Activated CD8-positive, alpha-beta T cell treated with anti-CD3 and anti-CD28 coated beads for 36 hours (primary cell): ENCODE data around the gene FUT8. TPM values are rescaled to one million over a fixed set of nuclear protein-coding genes. Genes with fewer than 3 reads are reported as not detected.
"Not testable (repeated sequence)": the region's sequence is repeated elsewhere in the genome, so short reads cannot be mapped to it uniquely, and the experiment has no call there.

Experiments used
- ATAC-seq: fragments of 200-7000 bp; cut with Tn5 transposase; one replicate; pipeline ENCODE4 v1.10.0; 2021; ENCODE audit warnings: mild to moderate bottlenecking, moderate library complexity
- CTCF ChIA-PET: fragments of 350-600 bp; sonication (Branson Sonifier 250); formaldehyde crosslinking; loops from one replicate; lab custom pipeline; 2021; ENCODE audit warnings: antibody characterized with exemption; lab: Charles Lee
- POLR2A ChIA-PET: fragments of 350-600 bp; sonication (Branson Sonifier 250); formaldehyde crosslinking; loops from one replicate; lab custom pipeline; 2021; ENCODE audit warnings: antibody characterized with exemption; lab: Charles Lee
- DNase-seq: peaks from one replicate; pipeline ENCODE4 v3.0.0-alpha.2; 2020
- H3K27ac Mint-ChIP-seq: one replicate; pipeline ENCODE4 v1.8.0; 2021; ENCODE audit warnings: mild to moderate bottlenecking, mixed read lengths
- H3K27me3 Mint-ChIP-seq: one replicate; pipeline ENCODE4 v1.8.0; 2021; ENCODE audit warnings: mixed read lengths
- H3K36me3 Mint-ChIP-seq: one replicate; pipeline ENCODE4 v1.8.0; 2021; ENCODE audit warnings: low read depth, mixed read lengths
- H3K4me1 Mint-ChIP-seq: one replicate; pipeline ENCODE4 v1.8.0; 2021; ENCODE audit warnings: low read depth, mixed read lengths
- H3K4me3 Mint-ChIP-seq: one replicate; pipeline ENCODE4 v1.8.0; 2021; ENCODE audit warnings: mild to moderate bottlenecking, moderate library complexity, mixed read lengths
- H3K9me3 Mint-ChIP-seq: one replicate; pipeline ENCODE4 v1.8.0; 2021; ENCODE audit warnings: mixed read lengths
- CTCF ChIP-seq: fragments of 200-600 bp; IDR thresholded peaks from one replicate; pipeline ENCODE4 v1.8.0; 2022; ENCODE audit warnings: antibody characterized with exemption, mild to moderate bottlenecking
- intact Hi-C: fragments of 100-400 bp; cut with micrococcal nuclease; formaldehyde crosslinking; loops from one replicate; pipeline ENCODE4 v1.10.0; 2022
- total RNA-seq, 2 experiments: library from RNA; stranded (reverse); gene quantifications; one replicate each; pipeline ENCODE4 v1.2.3, GENCODE V29; 2021

Gene FUT8
- total RNA-seq, 2 experiments from 2014 or later: 55.7 to 61.0 TPM

- Mint-ChIP-seq H3K27ac (no peak overlapping the region), H3K4me1 (peaks cover 40% of the 10 kb centered on the region), H3K4me3 (no peak overlapping the region), H3K36me3 (peaks cover 13% of the 10 kb centered on the region), H3K9me3 (no peaks in the 10 kb centered on the region), H3K27me3 (no peaks in the 10 kb centered on the region)
- intact Hi-C loops: no loop called here
- ChIA-PET CTCF (no interaction called here), POLR2A (no interaction called here)
- no peak for DNase-seq
- no peak for ATAC-seq
- no peak for TF ChIP-seq CTCF
These were observed 8.9 kb downstream of the FUT8 start for GRCh38 chr14:65421201-65421981.

DNA sequence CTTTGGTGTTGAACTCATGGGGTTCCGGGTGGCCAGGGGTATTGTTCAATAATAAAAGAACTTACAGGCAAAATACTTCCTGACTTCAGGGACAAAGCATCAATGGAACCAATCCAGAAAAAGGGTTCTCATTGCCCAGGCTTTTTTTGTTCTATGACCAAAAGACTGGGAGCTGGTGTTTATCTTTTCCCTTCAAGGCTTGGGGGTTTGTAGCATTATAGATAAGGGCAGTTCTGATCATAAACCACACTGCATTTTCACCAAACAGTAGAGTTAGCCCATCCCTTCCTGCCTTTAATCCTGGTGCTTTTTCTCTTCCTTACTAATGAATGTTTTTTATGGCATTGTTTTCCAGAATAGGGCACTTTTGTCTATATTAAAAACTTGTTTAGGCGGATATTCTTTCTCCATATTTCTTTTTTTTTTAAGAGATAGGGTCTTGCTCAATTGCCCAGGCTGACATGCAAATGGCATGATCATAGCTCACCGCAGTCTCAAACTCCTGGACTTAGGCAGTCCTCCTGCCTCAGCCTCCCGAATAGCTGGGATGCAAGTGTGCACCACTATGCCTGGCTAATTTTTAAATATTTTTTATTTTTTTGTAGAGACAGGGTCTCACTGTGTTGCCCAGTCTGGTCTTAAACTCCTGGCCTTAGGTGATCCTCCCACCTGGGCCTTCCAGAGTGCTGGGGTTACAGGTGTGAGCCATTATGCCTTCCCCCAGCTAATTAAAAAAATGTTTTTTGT lies 9.7 kb downstream of the FUT8 start:
- no peak for TF ChIP-seq CTCF
- intact Hi-C loops: no loop called here
- Mint-ChIP-seq H3K9me3 (no peaks in the 10 kb centered on the region), H3K36me3 (peaks cover 17% of the 10 kb centered on the region), H3K4me3 (no peak overlapping the region), H3K27ac (no peak overlapping the region), H3K27me3 (no peaks in the 10 kb centered on the region), H3K4me1 (peaks cover 40% of the 10 kb centered on the region)
- ChIA-PET CTCF (no interaction called here), POLR2A (no interaction called here)
- ATAC-seq: no peak
- DNase-seq: no peak

GRCh38 chr14:65423982-65424381 lies 11.5 kb downstream of the FUT8 start:
- Mint-ChIP-seq H3K4me1 (peaks cover 45% of the 10 kb centered on the region), H3K4me3 (no peak overlapping the region), H3K27ac (no peak overlapping the region), H3K9me3 (no peaks in the 10 kb centered on the region), H3K36me3 (peaks cover 23% of the 10 kb centered on the region), H3K27me3 (no peaks in the 10 kb centered on the region)
- DNase-seq (no peak), ATAC-seq (no peak)
- POLR2A ChIA-PET: no interaction called here
- CTCF ChIA-PET: interaction anchor here (1.2 kb wide), 1 partner anchor 12 kb away, joined by 3 read pairs; no protein-coding TSS in a partner anchor
- intact Hi-C loops: no loop called here
- no peak for TF ChIP-seq CTCF

DNA sequence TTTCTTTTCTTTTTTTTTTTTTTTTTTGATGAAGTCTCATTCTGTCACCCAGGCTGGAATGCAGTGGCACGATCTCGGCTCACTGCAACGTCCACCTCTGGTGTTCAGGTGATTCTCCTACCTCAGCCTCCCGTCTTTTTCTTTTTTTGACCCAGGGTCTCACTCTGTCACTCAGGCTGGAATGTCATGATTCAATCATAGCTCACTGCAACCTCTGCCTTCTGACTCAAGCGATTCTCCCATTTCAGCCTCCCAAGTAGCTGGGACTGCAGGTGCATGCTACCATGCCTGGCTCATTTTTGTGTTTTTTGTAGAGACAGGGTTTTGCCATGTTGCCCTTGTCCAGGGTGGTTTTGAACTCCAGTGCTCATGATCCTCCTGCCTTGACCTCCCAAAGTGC lies 12.0 kb downstream of the FUT8 start:
- TF ChIP-seq CTCF: no peak
- ChIA-PET POLR2A (no interaction called here), CTCF (interaction anchor here (0.9 to 1.2 kb wide), 2 partner anchors 10 to 13 kb away, joined by 3 read pairs; no protein-coding TSS in a partner anchor)
- DNase-seq: no peak
- Mint-ChIP-seq H3K9me3 (no peaks in the 10 kb centered on the region), H3K4me1 (peaks cover 43% of the 10 kb centered on the region), H3K4me3 (no peak overlapping the region), H3K27ac (no peak overlapping the region), H3K36me3 (peaks cover 23% of the 10 kb centered on the region), H3K27me3 (no peaks in the 10 kb centered on the region)
- intact Hi-C loops: no loop called here
- no peak for ATAC-seq

- POLR2A ChIA-PET: no interaction called here
- no peak for TF ChIP-seq CTCF
- Mint-ChIP-seq H3K4me3 (no peak overlapping the region), H3K36me3 (peaks cover 30% of the 10 kb centered on the region), H3K4me1 (peaks cover 42% of the 10 kb centered on the region), H3K27ac (peak overlapping the region; percentile 4), H3K9me3 (no peaks in the 10 kb centered on the region), H3K27me3 (no peaks in the 10 kb centered on the region)
- CTCF ChIA-PET: no interaction called here
- intact Hi-C loops: loop anchor here (5.0 kb wide), 1 partner anchor 36 kb away; no protein-coding TSS in a partner anchor
- DNase-seq (no peak), ATAC-seq (no peak)
These were observed 13.4 kb downstream of the FUT8 start for GRCh38 chr14:65425885-65426284.

GRCh38 chr14:65426902-65427301 lies 14.4 kb downstream of the FUT8 start:
- H3K27ac Mint-ChIP-seq, DNase-seq, H3K9me3 Mint-ChIP-seq, ATAC-seq, CTCF ChIA-PET, H3K4me3 Mint-ChIP-seq, H3K27me3 Mint-ChIP-seq: not testable (repeated sequence)
- Mint-ChIP-seq H3K36me3 (peaks cover 29% of the 10 kb centered on the region), H3K4me1 (peaks cover 41% of the 10 kb centered on the region)
- POLR2A ChIA-PET: interaction anchor here (1.4 kb wide), 1 partner anchor 13 kb away, joined by 4 read pairs; no protein-coding TSS in a partner anchor
- intact Hi-C loops: loop anchor here (5.0 kb wide), 1 partner anchor 35 kb away; no protein-coding TSS in a partner anchor
